ENCODE data around the gene ZNF212.

GRCh38 chr7:149300620-149301285, 61.3 kb downstream of the ZNF212 start:
- no peak for TF ChIP-seq CTCF (IDR thresholded peaks at IDR 0.05)
- TF ChIP-seq POLR2A (IDR thresholded peaks at IDR 0.05), result no peak

Data from tibial nerve (tissue), 3 donors.